PFSK-1 (cell line): ENCODE results near the gene RREB1.

Experiments
- POLR2AphosphoS5 ChIP-seq: IDR thresholded peaks from 2 replicates; pipeline ENCODE4 v1.6.1; 2012; ENCODE audit warnings: low read depth, mild to moderate bottlenecking, control low read depth, low read length, moderate library complexity
- TAF1 ChIP-seq: IDR thresholded peaks from 2 replicates; pipeline ENCODE4 v1.6.1; 2012; ENCODE audit warnings: low read length, control low read depth, borderline replicate concordance; ENCODE audit not compliant: insufficient read depth
- TF ChIP-seq, protein P1 (sequence below), 2 experiments: IDR thresholded peaks; 2 replicates each; pipeline versions ENCODE4 v1.6.1 to v1.8.0; 2011 to 2012; ENCODE audit warnings: low read depth in 2 of 2, low read length in 2 of 2, control low read depth in 1 of 2, inconsistent platforms in 1 of 2, mild to moderate bottlenecking in 1 of 2, moderate library complexity in 1 of 2; ENCODE audit not compliant: insufficient read depth in 1 of 2

DNA sequence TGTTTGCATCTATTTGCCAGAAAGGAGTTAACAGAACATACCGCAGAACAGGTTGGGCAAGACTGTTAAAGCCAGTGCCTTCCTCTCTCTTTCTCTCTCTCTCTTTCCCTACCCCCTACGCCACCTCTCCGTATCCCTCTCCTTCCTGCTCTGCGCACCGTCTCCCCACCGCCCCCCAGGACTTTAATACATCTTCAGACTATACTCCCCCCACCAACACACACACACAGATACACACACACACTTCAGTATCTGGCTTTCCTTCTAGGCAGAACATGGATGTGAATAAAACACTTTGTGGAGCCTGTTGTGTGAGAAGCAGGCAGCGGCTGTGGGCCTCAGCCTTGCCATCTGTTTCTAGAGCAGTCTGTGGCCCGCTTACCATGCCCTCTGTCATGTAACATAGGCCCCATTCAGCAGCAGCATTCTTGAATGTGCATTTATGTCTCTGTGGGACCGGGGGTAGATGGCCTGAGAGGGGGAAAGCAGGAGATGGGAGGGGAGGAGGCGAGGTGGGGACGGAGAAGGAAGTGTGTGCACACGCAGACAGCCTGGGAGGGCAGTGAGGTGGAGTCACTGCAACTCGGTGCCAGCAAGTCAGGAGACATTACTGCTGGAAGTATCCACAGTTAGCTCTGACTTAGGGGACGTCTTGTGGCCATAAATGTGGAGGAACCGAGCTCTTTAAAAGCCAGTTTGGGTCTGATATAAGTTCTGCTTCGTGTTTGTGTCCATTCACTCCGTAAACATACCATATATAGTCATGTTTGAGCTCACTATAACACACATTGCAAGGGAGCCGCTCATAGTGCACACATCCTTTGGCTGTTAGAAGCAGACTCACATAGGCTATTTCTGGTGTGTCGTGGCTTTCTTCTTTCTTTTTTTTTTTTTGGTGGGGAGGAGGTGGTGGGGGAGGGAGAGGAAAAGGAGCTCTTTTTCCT, 38.4 kb downstream of the RREB1 start:
- no peak for TF ChIP-seq POLR2AphosphoS5
- TF ChIP-seq, protein P1, sequence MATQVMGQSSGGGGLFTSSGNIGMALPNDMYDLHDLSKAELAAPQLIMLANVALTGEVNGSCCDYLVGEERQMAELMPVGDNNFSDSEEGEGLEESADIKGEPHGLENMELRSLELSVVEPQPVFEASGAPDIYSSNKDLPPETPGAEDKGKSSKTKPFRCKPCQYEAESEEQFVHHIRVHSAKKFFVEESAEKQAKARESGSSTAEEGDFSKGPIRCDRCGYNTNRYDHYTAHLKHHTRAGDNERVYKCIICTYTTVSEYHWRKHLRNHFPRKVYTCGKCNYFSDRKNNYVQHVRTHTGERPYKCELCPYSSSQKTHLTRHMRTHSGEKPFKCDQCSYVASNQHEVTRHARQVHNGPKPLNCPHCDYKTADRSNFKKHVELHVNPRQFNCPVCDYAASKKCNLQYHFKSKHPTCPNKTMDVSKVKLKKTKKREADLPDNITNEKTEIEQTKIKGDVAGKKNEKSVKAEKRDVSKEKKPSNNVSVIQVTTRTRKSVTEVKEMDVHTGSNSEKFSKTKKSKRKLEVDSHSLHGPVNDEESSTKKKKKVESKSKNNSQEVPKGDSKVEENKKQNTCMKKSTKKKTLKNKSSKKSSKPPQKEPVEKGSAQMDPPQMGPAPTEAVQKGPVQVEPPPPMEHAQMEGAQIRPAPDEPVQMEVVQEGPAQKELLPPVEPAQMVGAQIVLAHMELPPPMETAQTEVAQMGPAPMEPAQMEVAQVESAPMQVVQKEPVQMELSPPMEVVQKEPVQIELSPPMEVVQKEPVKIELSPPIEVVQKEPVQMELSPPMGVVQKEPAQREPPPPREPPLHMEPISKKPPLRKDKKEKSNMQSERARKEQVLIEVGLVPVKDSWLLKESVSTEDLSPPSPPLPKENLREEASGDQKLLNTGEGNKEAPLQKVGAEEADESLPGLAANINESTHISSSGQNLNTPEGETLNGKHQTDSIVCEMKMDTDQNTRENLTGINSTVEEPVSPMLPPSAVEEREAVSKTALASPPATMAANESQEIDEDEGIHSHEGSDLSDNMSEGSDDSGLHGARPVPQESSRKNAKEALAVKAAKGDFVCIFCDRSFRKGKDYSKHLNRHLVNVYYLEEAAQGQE (IDR thresholded peaks at IDR 0.05; ENCODE audit: insufficient read depth in 1 of 2, low read depth in 2 of 2, low read length in 2 of 2), result no peak
- TF ChIP-seq TAF1, result no peak
